H1 (cell line): ENCODE data around the gene MAGI1. TPM values are rescaled to one million over a fixed set of nuclear protein-coding genes. Genes with fewer than 3 reads are reported as not detected.

Experiments used
- CTCF ChIA-PET: fragments of 300-600 bp; sonication (Branson Sonifier 250); formaldehyde crosslinking; loops from one replicate; lab custom pipeline; 2021; ENCODE audit not compliant: partially characterized antibody; lab: Charles Lee
- POLR2A ChIA-PET: fragments of 300-600 bp; sonication (Branson Sonifier 250); formaldehyde crosslinking; loops from one replicate; lab custom pipeline; 2021; ENCODE audit warnings: inconsistent platforms; ENCODE audit not compliant: partially characterized antibody; lab: Charles Lee
- DNase-seq, 2 experiments: peaks; one replicate each; pipeline versions ENCODE4 v3.0.0 to v3.0.0-alpha.2; 2010 to 2022; ENCODE audit warnings: low spot score in 2 of 2, low read depth in 1 of 2, mixed read lengths in 1 of 2
- FAIRE-seq: peaks from 2 replicates; lab custom pipeline; 2011; peaks lifted over from hg19 to GRCh38; lab: Jason Lieb, UNC
- H2AFZ ChIP-seq: 2 replicates; pipeline ENCODE4 v1.8.1; 2012; ENCODE audit warnings: low read length, inconsistent platforms
- H2AK5ac ChIP-seq: 2 replicates; pipeline ENCODE4 v1.6.1; 2013; ENCODE audit warnings: low read depth, low read length
- H2BK120ac ChIP-seq: replicated peaks from 2 replicates; pipeline ENCODE3; 2013; ENCODE audit warnings: low read depth, low read length, inconsistent platforms
- H2BK12ac ChIP-seq: 2 replicates; pipeline ENCODE4 v1.6.1; 2013; ENCODE audit warnings: low read depth, low read length
- H2BK15ac ChIP-seq: 2 replicates; pipeline ENCODE4 v1.6.1; 2013; ENCODE audit warnings: low read length
- H2BK20ac ChIP-seq: 2 replicates; pipeline ENCODE4 v1.6.1; 2013; ENCODE audit warnings: low read length
- H2BK5ac ChIP-seq: 2 replicates; pipeline ENCODE4 v1.6.1; 2013; ENCODE audit warnings: low read depth, low read length
- H3K14ac ChIP-seq: 2 replicates; pipeline ENCODE4 v1.6.1; 2013; ENCODE audit warnings: inconsistent platforms; ENCODE audit not compliant: insufficient read length
- H3K18ac ChIP-seq: 2 replicates; pipeline ENCODE4 v1.6.1; 2013; ENCODE audit warnings: low read length; ENCODE audit errors: extremely low read depth
- H3K23ac ChIP-seq: 2 replicates; pipeline ENCODE4 v1.6.1; 2013; ENCODE audit warnings: inconsistent platforms; ENCODE audit not compliant: insufficient read length
- H3K23me2 ChIP-seq: 2 replicates; pipeline ENCODE4 v1.6.1; 2013; ENCODE audit warnings: low read depth, low read length
- H3K27ac ChIP-seq: 2 replicates; pipeline ENCODE4 v1.6.1; 2011; ENCODE audit warnings: low read depth, low read length, inconsistent platforms
- H3K27me3 ChIP-seq, 4 experiments: replicated peaks in 1 of 4; 1 replicate in 1 of 4; 2 replicates in 3 of 4; pipeline versions ENCODE4 v1.6.1 to v1.8.1; 2011 to 2013; ENCODE audit warnings: low read length in 3 of 4, mild to moderate bottlenecking in 3 of 4, inconsistent platforms in 2 of 4, mixed read lengths in 2 of 4, moderate library complexity in 1 of 4; ENCODE audit not compliant: control insufficient read depth in 3 of 4, insufficient read depth in 3 of 4; ENCODE audit errors: extremely low read depth in 1 of 4
- H3K36me3 ChIP-seq, 4 experiments: 2 replicates each; pipeline versions ENCODE4 v1.6.1 to v1.8.1; 2011 to 2013; ENCODE audit warnings: mild to moderate bottlenecking in 4 of 4, low read length in 3 of 4, moderate library complexity in 2 of 4, control low read depth in 1 of 4, inconsistent platforms in 1 of 4; ENCODE audit not compliant: insufficient read depth in 4 of 4, control insufficient read depth in 2 of 4
- H3K4ac ChIP-seq: replicated peaks from 2 replicates; pipeline ENCODE3; 2013; ENCODE audit warnings: low read length, low read depth, mixed read lengths, inconsistent platforms; ENCODE audit not compliant: insufficient read length
- H3K4me1 ChIP-seq, 4 experiments: replicated peaks in 1 of 4; 1 replicate in 1 of 4; 2 replicates in 3 of 4; pipeline versions ENCODE4 v1.6.1 to v1.8.1; 2011 to 2013; ENCODE audit warnings: low read length in 3 of 4, inconsistent platforms in 2 of 4, mixed read lengths in 1 of 4; ENCODE audit not compliant: insufficient read depth in 4 of 4, control insufficient read depth in 3 of 4
- H3K4me2 ChIP-seq, 2 experiments: 2 replicates each; pipeline versions ENCODE4 v1.6.1 to v1.8.1; 2011 to 2013; ENCODE audit warnings: low read depth in 2 of 2, low read length in 2 of 2, control low read depth in 1 of 2, inconsistent platforms in 1 of 2, mild to moderate bottlenecking in 1 of 2; ENCODE audit not compliant: insufficient read depth in 1 of 2
- H3K4me3 ChIP-seq, 4 experiments: fragments of 200-600, 300-600 bp in 1 of 4; sonication (generic), shearing (Covaris generic), sonication (Bioruptor Twin) in 1 of 4; 2 replicates each; pipeline versions ENCODE4 v1.5.1 to v1.8.1; 2011 to 2016; ENCODE audit warnings: low read length in 4 of 4, low read depth in 3 of 4, control low read depth in 2 of 4, inconsistent platforms in 2 of 4, mild to moderate bottlenecking in 2 of 4, mixed read lengths in 1 of 4, moderate library complexity in 1 of 4; ENCODE audit not compliant: insufficient read depth in 2 of 4; ENCODE audit errors: extremely low read depth in 1 of 4
- H3K56ac ChIP-seq: replicated peaks from 2 replicates; pipeline ENCODE3; 2013; ENCODE audit warnings: low read depth, mild to moderate bottlenecking, mixed read lengths, low read length, inconsistent platforms; ENCODE audit not compliant: insufficient read length
- H3K79me1 ChIP-seq: 2 replicates; pipeline ENCODE4 v1.6.1; 2013; ENCODE audit warnings: low read depth, low read length, control low read depth
- H3K79me2 ChIP-seq, 2 experiments: 2 replicates each; pipeline versions ENCODE4 v1.6.1 to v1.8.1; 2012 to 2013; ENCODE audit warnings: low read length in 2 of 2, mild to moderate bottlenecking in 2 of 2, inconsistent platforms in 1 of 2; ENCODE audit not compliant: insufficient read depth in 2 of 2, control insufficient read depth in 1 of 2
- H3K9ac ChIP-seq, 4 experiments: replicated peaks in 1 of 4; 1 replicate in 1 of 4; 2 replicates in 3 of 4; pipeline versions ENCODE4 v1.6.1 to v1.8.1; 2011 to 2013; ENCODE audit warnings: low read depth in 3 of 4, low read length in 3 of 4, control low read depth in 2 of 4, mild to moderate bottlenecking in 2 of 4, moderate library complexity in 2 of 4, inconsistent platforms in 1 of 4; ENCODE audit errors: extremely low read depth in 1 of 4
- H3K9me3 ChIP-seq, 2 experiments: 2 replicates each; pipeline versions ENCODE4 v1.6.1 to v1.8.1; 2012 to 2013; ENCODE audit warnings: mild to moderate bottlenecking in 2 of 2, moderate library complexity in 2 of 2, control low read depth in 1 of 2, inconsistent platforms in 1 of 2, low read depth in 1 of 2, low read length in 1 of 2, mixed read lengths in 1 of 2; ENCODE audit not compliant: insufficient read depth in 2 of 2
- H4K20me1 ChIP-seq, 2 experiments: replicated peaks in 1 of 2; 2 replicates each; pipeline versions ENCODE3 to v1.8.1; 2011 to 2013; ENCODE audit warnings: inconsistent platforms in 2 of 2, low read length in 2 of 2, mild to moderate bottlenecking in 1 of 2; ENCODE audit not compliant: insufficient read depth in 2 of 2, control insufficient read depth in 1 of 2
- H4K5ac ChIP-seq: 2 replicates; pipeline ENCODE4 v1.6.1; 2013; ENCODE audit warnings: low read length, low read depth, mixed read lengths, inconsistent platforms; ENCODE audit not compliant: insufficient read length
- H4K8ac ChIP-seq: 2 replicates; pipeline ENCODE4 v1.8.0; 2013; ENCODE audit warnings: mild to moderate bottlenecking, moderate library complexity, low read length, inconsistent platforms; ENCODE audit not compliant: insufficient read depth; ENCODE audit errors: extremely low read depth
- H4K91ac ChIP-seq: replicated peaks from 2 replicates; pipeline ENCODE3; 2013; ENCODE audit warnings: low read length, mixed read lengths, inconsistent platforms; ENCODE audit not compliant: insufficient read length
- BCL11A ChIP-seq, 2 experiments: IDR thresholded peaks; one replicate each; pipeline ENCODE4 v1.6.1; 2011; ENCODE audit warnings: low read depth in 2 of 2, low read length in 2 of 2, mild to moderate bottlenecking in 2 of 2
- CHD1 ChIP-seq: IDR thresholded peaks from 2 replicates; pipeline ENCODE4 v1.6.1; 2012; ENCODE audit warnings: low read depth, low read length, improper control_type of control experiment
- CHD2 ChIP-seq: IDR thresholded peaks from 2 replicates; pipeline ENCODE4 v1.6.1; 2012; ENCODE audit warnings: low read length, improper control_type of control experiment
- CTBP2 ChIP-seq: IDR thresholded peaks from 2 replicates; pipeline ENCODE4 v1.7.0; 2011; ENCODE audit warnings: borderline replicate concordance, mild to moderate bottlenecking, moderate library complexity, mixed read lengths, low read length; ENCODE audit not compliant: insufficient read depth, insufficient read length
- HDAC2 ChIP-seq, 2 experiments: fragments of 300-600 bp in 1 of 2; sonication (generic) in 1 of 2; IDR thresholded peaks; 2 replicates each; pipeline ENCODE4 v1.6.1; 2011 to 2012; ENCODE audit warnings: low read depth in 2 of 2, low read length in 2 of 2, mild to moderate bottlenecking in 2 of 2, moderate library complexity in 2 of 2, borderline replicate concordance in 1 of 2, inconsistent platforms in 1 of 2
- HDAC6 ChIP-seq: IDR thresholded peaks from one replicate; pipeline ENCODE4 v1.7.1; 2012; ENCODE audit warnings: low read depth, mild to moderate bottlenecking, inconsistent platforms, low read length, moderate library complexity
- KDM1A ChIP-seq: fragments of 200-600, 300-600 bp; sonication (generic); IDR thresholded peaks from 2 replicates; pipeline ENCODE4 v1.7.1; 2016; ENCODE audit warnings: mild to moderate bottlenecking, low read length, borderline replicate concordance
- MAFK ChIP-seq: IDR thresholded peaks from 2 replicates; pipeline ENCODE4 v1.6.1; 2012; ENCODE audit warnings: low read depth, mild to moderate bottlenecking, improper control_type of control experiment, low read length
- RFX5 ChIP-seq: IDR thresholded peaks from 2 replicates; pipeline ENCODE4 v1.6.1; 2011; ENCODE audit warnings: low read depth, low read length, improper control_type of control experiment, borderline replicate concordance
- SIX5 ChIP-seq: IDR thresholded peaks from 2 replicates; pipeline ENCODE4 v1.6.1; 2011; ENCODE audit warnings: mild to moderate bottlenecking, low read depth, low read length
- SRF ChIP-seq: IDR thresholded peaks from 2 replicates; pipeline ENCODE4 v1.6.1; 2011; ENCODE audit warnings: mild to moderate bottlenecking, low read depth, low read length, moderate library complexity
- WGBS, 2 experiments: shearing (Covaris generic) in 1 of 2; methylation state at CpG; one replicate each; pipeline versions ENCODE4 v1.1.6 to v1.1.7; 2013 to 2015; ENCODE audit warnings: low lambda C conversion rate in 2 of 2, mixed read lengths in 2 of 2, inconsistent platforms in 1 of 2, low coverage in 1 of 2, missing lambda C conversion rate in 1 of 2; ENCODE audit not compliant: insufficient replicate concordance in 2 of 2, insufficient coverage in 1 of 2, insufficient read length in 1 of 2; ENCODE audit errors: extremely low coverage in 1 of 2, missing lambda C conversion rate in 1 of 2; 5-methylcytosine and 5-hydroxymethylcytosine counted together
- polyA plus RNA-seq, 7 experiments: library from polyadenylated mRNA; depleted of rRNA in 3 of 7; stranded (reverse) in 5 of 7; unstranded in 2 of 7; fragments of >200 nt in 5 of 7; fragments of 200-250 nt in 2 of 7; gene quantifications; 1 replicate in 5 of 7; 2 replicates in 1 of 7; 4 replicates in 1 of 7; pipeline versions ENCODE4 v1.2.1 to v1.2.3, GENCODE V29; 2011 to 2013; ENCODE audit warnings: missing spikeins in 2 of 7, mixed read lengths in 2 of 7
- total RNA-seq: library from RNA; stranded (reverse); fragmentation: NEBNext Ultra II Directional; extraction: Animal tissue kit (Norgen Biotek cat#: 25700); gene quantifications from 2 replicates; pipeline ENCODE4 v1.2.1, GENCODE V29; 2021
- TF ChIP-seq, protein P1 (sequence below): IDR thresholded peaks from 2 replicates; pipeline ENCODE4 v1.6.1; 2011; ENCODE audit warnings: low read depth, mild to moderate bottlenecking, low read length; ENCODE audit not compliant: insufficient read depth
- TF ChIP-seq, protein P2 (sequence below): IDR thresholded peaks from 2 replicates; pipeline ENCODE4 v1.6.1; 2012; ENCODE audit warnings: inconsistent platforms

Gene MAGI1
- total and polyA plus RNA-seq, 2 of the 8 experiments (the other 6 are each of a cell fraction or from before 2014, with no cell fraction given), result 19.8 to 78.0 TPM

DNA sequence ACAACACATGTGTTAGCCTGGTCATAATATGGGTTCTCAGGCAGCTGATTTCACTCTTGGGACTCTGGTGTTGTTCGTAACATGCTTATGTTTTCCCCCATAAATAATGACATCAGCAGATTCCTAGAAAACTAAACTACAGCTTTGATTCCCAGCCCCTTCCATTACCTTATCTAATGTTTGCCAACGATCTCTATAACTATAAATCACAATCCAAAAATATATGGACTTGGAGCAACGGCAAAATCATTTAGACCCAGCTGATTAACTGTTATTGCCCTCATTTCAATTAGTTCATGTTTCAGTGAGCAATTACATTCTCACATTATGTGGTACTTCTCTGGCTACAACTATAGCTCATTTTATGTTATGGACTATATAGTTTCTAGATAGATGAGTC is 531.3 kb downstream of the MAGI1 start:
- Histone ChIP-seq H3K18ac (no peak overlapping the region), H3K36me3 (no peaks in the 10 kb centered on the region), H2BK5ac (no peak overlapping the region), H3K9me3 (no peaks in the 10 kb centered on the region), H4K8ac (no peak overlapping the region), H3K4me2 (no peak overlapping the region), H3K79me2 (peaks cover 0 to 48% of the 10 kb centered on the region in 2 experiments; a peak in 2 of 4 replicates), H2BK20ac (no peak overlapping the region), H3K23ac (no peak overlapping the region), H3K9ac (no peak overlapping the region), H3K4ac (no peak overlapping the region), H4K91ac (no peak overlapping the region), H3K27ac (no peak overlapping the region), H2BK12ac (no peak overlapping the region), H4K5ac (no peak overlapping the region), H2AFZ (no peak overlapping the region), H3K79me1 (no peaks in the 10 kb centered on the region; the same call in 1 of the 2 replicates), H4K20me1 (no peaks in the 10 kb centered on the region), H3K56ac (no peak overlapping the region), H3K14ac (no peak overlapping the region), H3K27me3 (no peaks in the 10 kb centered on the region), H2AK5ac (no peak overlapping the region), H3K4me3 (no peak overlapping the region), H2BK120ac (no peak overlapping the region), H3K23me2 (peaks cover 3% of the 10 kb centered on the region; the same call in 1 of the 2 replicates), H2BK15ac (no peak overlapping the region), H3K4me1 (peaks cover 0 to 11% (median 4%) of the 10 kb centered on the region in 4 experiments; a peak in 3 of 7 replicates)
- CTCF ChIA-PET, result interaction anchor here (0.6 to 0.9 kb wide), 2 partner anchors 166 to 1578 kb away, joined by 3 read pairs; no protein-coding TSS in a partner anchor
- 99% methylated on average over 3 of the region's 3 CpGs; no CpG with 5 or more reads in 1 of the 2 experiments for WGBS, 2 experiments
- no peak for FAIRE-seq
- no peak for DNase-seq
- POLR2A ChIA-PET, result interaction anchor here (0.5 to 2.9 kb wide), 6 partner anchors 9 to 321 kb away, joined by 3 to 14 read pairs (median 4); no protein-coding TSS in a partner anchor
- no peak for TF ChIP-seq BCL11A (IDR thresholded peaks at IDR 0.05; ENCODE audit: low read depth in 2 of 2, low read length in 2 of 2)
- TF ChIP-seq MAFK, result no peak
- no peak for TF ChIP-seq KDM1A
- TF ChIP-seq, protein P1, sequence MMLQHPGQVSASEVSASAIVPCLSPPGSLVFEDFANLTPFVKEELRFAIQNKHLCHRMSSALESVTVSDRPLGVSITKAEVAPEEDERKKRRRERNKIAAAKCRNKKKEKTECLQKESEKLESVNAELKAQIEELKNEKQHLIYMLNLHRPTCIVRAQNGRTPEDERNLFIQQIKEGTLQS, result no peak
- TF ChIP-seq CHD1, result no peak
- TF ChIP-seq CHD2, result no peak
- TF ChIP-seq, protein P2, sequence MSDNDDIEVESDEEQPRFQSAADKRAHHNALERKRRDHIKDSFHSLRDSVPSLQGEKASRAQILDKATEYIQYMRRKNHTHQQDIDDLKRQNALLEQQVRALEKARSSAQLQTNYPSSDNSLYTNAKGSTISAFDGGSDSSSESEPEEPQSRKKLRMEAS, result no peak
- TF ChIP-seq HDAC6, result no peak
- TF ChIP-seq CTBP2, result no peak
- TF ChIP-seq SRF, result no peak
- TF ChIP-seq HDAC2 (IDR thresholded peaks at IDR 0.05; ENCODE audit: borderline replicate concordance in 1 of 2, low read depth in 2 of 2, low read length in 2 of 2), result no peak
- TF ChIP-seq RFX5, result no peak
- TF ChIP-seq SIX5, result no peak
